HepG2 (cell line): Measurements from ENCODE around the gene CDK5RAP1. TPM values are rescaled to one million over a fixed set of nuclear protein-coding genes. Genes with fewer than 3 reads are reported as not detected.

Experiments
- ATAC-seq: fragments of 200-7000 bp; cut with Tn5 transposase; 3 replicates; pipeline ENCODE4 v1.9.1; 2020; ENCODE audit warnings: mild to moderate bottlenecking, moderate library complexity
- BruUV-seq: library from RNA; stranded (reverse); fragments of 400-500 nt; replicated peaks from 2 replicates; lab custom pipeline; 2021; lab: Mats Ljungman, UMichigan
- CTCF ChIA-PET: fragments of 300-600 bp; formaldehyde crosslinking; extraction: SDS; loops from one replicate; lab custom pipeline; 2021; ENCODE audit warnings: low total read pairs, inconsistent platforms, low intra/inter-chr PET ratio; lab: Yijun Ruan, JAX
- POLR2A ChIA-PET: fragments of 350-600 bp; sonication (Branson Sonifier 250); formaldehyde crosslinking; loops from one replicate; lab custom pipeline; 2020; ENCODE audit warnings: antibody characterized with exemption, inconsistent platforms; lab: Yijun Ruan, JAX
- DNase-seq: peaks from one replicate; pipeline ENCODE4 v3.0.0-alpha.2; 2015; ENCODE audit warnings: low spot score
- FAIRE-seq: peaks from 3 replicates; lab custom pipeline; 2011; peaks lifted over from hg19 to GRCh38; lab: Jason Lieb, UNC
- H2AFZ ChIP-seq: one replicate; pipeline ENCODE4 v1.6.1; 2011; ENCODE audit warnings: low read length, inconsistent platforms
- H3K27ac ChIP-seq: fragments of 300-600 bp; 3 replicates; pipeline ENCODE4 v1.8.0; 2011; ENCODE audit warnings: mixed run types, mild to moderate bottlenecking, mixed read lengths, low read length, inconsistent platforms; ENCODE audit not compliant: insufficient read depth; ENCODE audit errors: extremely low read length
- H3K27me3 ChIP-seq, 2 experiments: fragments of 200-600 bp in 1 of 2; 2 replicates in 1 of 2; 3 replicates in 1 of 2; pipeline versions ENCODE4 v1.6.0 to v1.8.0; 2011; ENCODE audit warnings: low read length in 2 of 2, mild to moderate bottlenecking in 2 of 2, moderate library complexity in 2 of 2, inconsistent platforms in 1 of 2; ENCODE audit not compliant: insufficient read depth in 2 of 2, control insufficient read depth in 1 of 2
- H3K36me3 ChIP-seq, 2 experiments: fragments of 200-600 bp in 1 of 2; replicated peaks in 1 of 2; 2 replicates in 1 of 2; 3 replicates in 1 of 2; pipeline versions ENCODE4 v1.5.1 to v1.8.0; 2011; ENCODE audit warnings: low read length in 2 of 2, inconsistent platforms in 1 of 2; ENCODE audit not compliant: insufficient read depth in 2 of 2, control insufficient read depth in 1 of 2
- H3K4me1 ChIP-seq: 2 replicates; pipeline ENCODE4 v1.5.1; 2012; ENCODE audit warnings: low read length, inconsistent platforms; ENCODE audit not compliant: insufficient read depth
- H3K4me2 ChIP-seq: 2 replicates; pipeline ENCODE4 v1.6.0; 2011; ENCODE audit warnings: low read depth, low read length, inconsistent platforms
- H3K4me3 ChIP-seq, 3 experiments: fragments of 200-600 bp in 1 of 3; sonication (generic), shearing (Covaris generic) in 1 of 3; replicated peaks in 1 of 3; 2 replicates each; pipeline ENCODE4 v1.5.1; 2011 to 2016; ENCODE audit warnings: low read length in 3 of 3, inconsistent platforms in 2 of 3, low read depth in 2 of 3, mild to moderate bottlenecking in 2 of 3, control low read depth in 1 of 3, mixed read lengths in 1 of 3; ENCODE audit not compliant: insufficient read depth in 1 of 3
- H3K79me2 ChIP-seq: one replicate; pipeline ENCODE4 v1.6.1; 2011; ENCODE audit warnings: low read length, inconsistent platforms; ENCODE audit not compliant: insufficient read depth
- H3K9ac ChIP-seq: 2 replicates; pipeline ENCODE4 v1.6.0; 2011; ENCODE audit warnings: mild to moderate bottlenecking, low read depth, low read length, inconsistent platforms; ENCODE audit not compliant: insufficient read depth
- H3K9me3 ChIP-seq: 2 replicates; pipeline ENCODE4 v1.5.1; 2012; ENCODE audit warnings: mild to moderate bottlenecking, low read length
- H4K20me1 ChIP-seq: 2 replicates; pipeline ENCODE4 v1.6.0; 2011; ENCODE audit warnings: inconsistent platforms, mild to moderate bottlenecking, low read length, moderate library complexity; ENCODE audit not compliant: insufficient read depth
- GPN1 ChIP-seq: sonication (generic); formaldehyde crosslinking; IDR thresholded peaks from 2 replicates; pipeline ENCODE4 v1.5.1; 2020; ENCODE audit warnings: missing genetic modification reagents, borderline replicate concordance
- HOXA7 ChIP-seq: sonication (generic); formaldehyde crosslinking; IDR thresholded peaks from 2 replicates; pipeline ENCODE4 v1.8.1; 2022; ENCODE audit warnings: mild to moderate bottlenecking, missing genetic modification reagents, moderate library complexity
- HOXD1 ChIP-seq: sonication (generic); formaldehyde crosslinking; IDR thresholded peaks from 2 replicates; pipeline ENCODE4 v1.5.0; 2020; ENCODE audit warnings: missing genetic modification reagents
- IKZF4 ChIP-seq: sonication (generic); formaldehyde crosslinking; IDR thresholded peaks from 2 replicates; pipeline ENCODE4 v1.5.1; 2020; ENCODE audit warnings: borderline replicate concordance, mild to moderate bottlenecking, low read depth, missing genetic modification reagents; ENCODE audit errors: not compliant biosample characterization
- MLLT10 ChIP-seq: sonication (generic); formaldehyde crosslinking; IDR thresholded peaks from 2 replicates; pipeline ENCODE4 v1.4.0; 2020; ENCODE audit warnings: missing genetic modification reagents
- PCBP1 ChIP-seq: fragments of 200-400 bp; formaldehyde crosslinking; IDR thresholded peaks from 2 replicates; pipeline ENCODE4 v1.6.1; 2017; ENCODE audit warnings: mild to moderate bottlenecking, low read depth, low read length, borderline replicate concordance
- PHF21A ChIP-seq: sonication (generic); formaldehyde crosslinking; IDR thresholded peaks from 2 replicates; pipeline ENCODE4 v1.5.0; 2020; ENCODE audit warnings: mild to moderate bottlenecking, missing genetic modification reagents
- POLR2AphosphoS2 ChIP-seq: IDR thresholded peaks from 2 replicates; pipeline ENCODE4 v1.6.1; 2011; ENCODE audit warnings: low read depth, low read length, improper control_type of control experiment
- SMC3 ChIP-seq: IDR thresholded peaks from 2 replicates; pipeline ENCODE4 v1.6.1; 2011; ENCODE audit warnings: low read length, improper control_type of control experiment
- SP2 ChIP-seq: sonication (generic); formaldehyde crosslinking; IDR thresholded peaks from 2 replicates; pipeline ENCODE4 v1.5.1; 2020; ENCODE audit warnings: mild to moderate bottlenecking, missing genetic modification reagents
- TARDBP ChIP-seq: sonication (generic); formaldehyde crosslinking; IDR thresholded peaks from 2 replicates; pipeline ENCODE4 v1.8.0; 2022; ENCODE audit warnings: mild to moderate bottlenecking, missing genetic modification reagents
- YEATS4 ChIP-seq: sonication (generic); formaldehyde crosslinking; IDR thresholded peaks from 2 replicates; pipeline ENCODE4 v1.4.0; 2020; ENCODE audit warnings: missing genetic modification reagents, borderline replicate concordance
- ZFP82 ChIP-seq: sonication (generic); formaldehyde crosslinking; IDR thresholded peaks from 2 replicates; pipeline ENCODE4 v1.5.1; 2020; ENCODE audit warnings: mild to moderate bottlenecking, missing genetic modification reagents, borderline replicate concordance
- ZNF362 ChIP-seq: sonication (generic); formaldehyde crosslinking; IDR thresholded peaks from 2 replicates; pipeline ENCODE4 v1.4.0; 2020; ENCODE audit warnings: missing genetic modification reagents, mild to moderate bottlenecking, borderline replicate concordance
- ZNF670 ChIP-seq: sonication (generic); formaldehyde crosslinking; IDR thresholded peaks from 2 replicates; pipeline ENCODE4 v1.8.0; 2022; ENCODE audit warnings: mild to moderate bottlenecking, missing genetic modification reagents, borderline replicate concordance
- WGBS: methylation state at CpG from one replicate; pipeline ENCODE4 v1.1.6; 2017; ENCODE audit warnings: low lambda C conversion rate; 5-methylcytosine and 5-hydroxymethylcytosine counted together
- in situ Hi-C: cut with HindIII; loops from 2 replicates; pipeline ENCODE4 v1.10.0; 2017; ENCODE audit warnings: low pct_unique_long_range_greater_than_20kb; ENCODE audit not compliant: extremely low pct_ligation_motif_present
- intact Hi-C: fragments of 100-400 bp; cut with micrococcal nuclease; formaldehyde crosslinking; loops from one replicate; pipeline ENCODE4 v1.10.0; 2022; ENCODE audit not compliant: unreplicated experiment
- polyA plus RNA-seq, 8 experiments: library from polyadenylated mRNA; depleted of rRNA in 3 of 8; stranded (reverse) in 7 of 8; unstranded in 1 of 8; fragments of >200 nt; fragmentation: Illumina TruSeq in 4 of 8; extraction: Trizol in 4 of 8; gene quantifications; 2 replicates each; pipeline versions ENCODE4 v1.2.1 to v1.2.3, GENCODE V29; 2011 to 2016; ENCODE audit warnings: low read depth in 4 of 8, missing spikeins in 1 of 8, mixed read lengths in 1 of 8; ENCODE audit not compliant: insufficient read depth in 1 of 8
- total RNA-seq, 5 experiments: library from RNA; depleted of rRNA; stranded (reverse); fragments of >200 nt; fragmentation: Illumina TruSeq; extraction: Trizol; gene quantifications; 2 replicates each; pipeline ENCODE4 v1.2.3, GENCODE V29; 2016; ENCODE audit warnings: low read depth in 1 of 5
- TF ChIP-seq, protein P1 (sequence below): IDR thresholded peaks from 2 replicates; pipeline ENCODE4 v1.6.1; 2012; ENCODE audit warnings: low read length, improper control_type of control experiment
- TF ChIP-seq, protein P2 (sequence below): sonication (generic); formaldehyde crosslinking; conservative IDR thresholded peaks from 2 replicates; pipeline ENCODE4 v1.8.0; 2022; ENCODE audit warnings: mild to moderate bottlenecking, moderate library complexity, missing genetic modification reagents

CDK5RAP1 gene
- total and polyA plus RNA-seq, 2 of the 13 experiments (the other 11 are each of a cell fraction or from before 2014, with no cell fraction given) = 53.6 to 98.2 TPM

DNA sequence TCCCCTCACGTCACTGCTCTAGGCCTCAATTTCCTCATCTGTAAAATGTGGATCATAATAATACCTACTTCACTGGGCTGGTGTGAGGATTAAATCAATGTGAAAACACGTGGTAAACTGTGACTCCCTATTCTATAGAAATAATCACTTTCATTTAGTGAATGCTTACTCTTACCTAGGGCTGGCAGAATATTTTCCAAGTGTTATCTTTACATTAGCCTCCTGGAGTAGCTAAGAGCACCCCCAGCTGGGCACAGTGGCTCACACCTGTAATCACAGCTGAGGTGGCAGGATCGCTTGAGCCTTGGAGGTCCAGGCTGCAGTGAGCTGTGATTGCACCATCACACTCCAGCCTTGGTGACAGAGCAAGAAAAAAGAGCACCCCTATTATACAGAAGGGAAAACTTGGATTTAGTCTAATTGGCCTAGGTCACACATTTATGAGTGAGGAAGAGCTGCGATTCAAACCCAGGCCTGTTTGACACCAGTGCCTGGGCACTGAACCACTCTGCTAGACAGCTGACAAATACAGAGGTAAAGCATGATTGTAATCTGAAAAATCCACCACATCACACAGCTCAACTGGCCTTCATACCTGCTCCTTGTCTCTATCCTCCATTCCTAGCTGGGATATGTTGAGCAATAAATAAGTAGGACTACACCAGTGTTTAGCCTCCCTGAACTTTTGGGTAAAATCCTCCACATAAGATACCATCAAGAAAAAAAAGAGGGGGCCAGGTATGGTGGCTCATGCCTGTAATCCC lies 43.7 kb upstream of the CDK5RAP1 start:
- Histone ChIP-seq H3K9me3 (no peaks in the 10 kb centered on the region), H3K36me3 (no peaks in the 10 kb centered on the region), H3K79me2 (no peaks in the 10 kb centered on the region), H3K27ac (no peak overlapping the region), H3K4me2 (peak overlapping the region; percentile 99), H4K20me1 (no peaks in the 10 kb centered on the region), H3K4me3 (peak overlapping the region; percentile 64 to 95 (median 72)), H3K27me3 (peaks cover 0 to 10% of the 10 kb centered on the region in 2 experiments; a peak in 2 of 5 replicates), H2AFZ (peak overlapping the region; percentile 51), H3K9ac (peak overlapping the region; percentile 30; the same call in 1 of the 2 replicates), H3K4me1 (peaks cover 54% of the 10 kb centered on the region)
- CTCF ChIA-PET = interaction anchor here (1.2 kb wide), 1 partner anchor 43 kb away, joined by 4 read pairs; no protein-coding TSS in a partner anchor
- ATAC-seq (peak; percentile 17), DNase-seq (peak; percentile 75), FAIRE-seq (peak; percentile 89)
- no TSS peak for BruUV-seq
- POLR2A ChIA-PET = interaction anchor here (1.5 to 4.4 kb wide), 5 partner anchors 45 to 289 kb away, joined by 3 to 36 read pairs (median 7); partner anchors contain the start of gene CBFA2T2
- in situ Hi-C loops (no loop called here), intact Hi-C loops (loop anchor here (10.0 kb wide), 1 partner anchor 290 kb away; the partner anchor contains the start of gene ZNF341)
- WGBS = 12% methylated on average over 4 of the region's 4 CpGs
- TF ChIP-seq ZNF670 (CRISPR knock-in tag) = no peak
- TF ChIP-seq YEATS4 (CRISPR knock-in tag) = no peak
- no peak for TF ChIP-seq POLR2AphosphoS2
- TF ChIP-seq, protein P1, sequence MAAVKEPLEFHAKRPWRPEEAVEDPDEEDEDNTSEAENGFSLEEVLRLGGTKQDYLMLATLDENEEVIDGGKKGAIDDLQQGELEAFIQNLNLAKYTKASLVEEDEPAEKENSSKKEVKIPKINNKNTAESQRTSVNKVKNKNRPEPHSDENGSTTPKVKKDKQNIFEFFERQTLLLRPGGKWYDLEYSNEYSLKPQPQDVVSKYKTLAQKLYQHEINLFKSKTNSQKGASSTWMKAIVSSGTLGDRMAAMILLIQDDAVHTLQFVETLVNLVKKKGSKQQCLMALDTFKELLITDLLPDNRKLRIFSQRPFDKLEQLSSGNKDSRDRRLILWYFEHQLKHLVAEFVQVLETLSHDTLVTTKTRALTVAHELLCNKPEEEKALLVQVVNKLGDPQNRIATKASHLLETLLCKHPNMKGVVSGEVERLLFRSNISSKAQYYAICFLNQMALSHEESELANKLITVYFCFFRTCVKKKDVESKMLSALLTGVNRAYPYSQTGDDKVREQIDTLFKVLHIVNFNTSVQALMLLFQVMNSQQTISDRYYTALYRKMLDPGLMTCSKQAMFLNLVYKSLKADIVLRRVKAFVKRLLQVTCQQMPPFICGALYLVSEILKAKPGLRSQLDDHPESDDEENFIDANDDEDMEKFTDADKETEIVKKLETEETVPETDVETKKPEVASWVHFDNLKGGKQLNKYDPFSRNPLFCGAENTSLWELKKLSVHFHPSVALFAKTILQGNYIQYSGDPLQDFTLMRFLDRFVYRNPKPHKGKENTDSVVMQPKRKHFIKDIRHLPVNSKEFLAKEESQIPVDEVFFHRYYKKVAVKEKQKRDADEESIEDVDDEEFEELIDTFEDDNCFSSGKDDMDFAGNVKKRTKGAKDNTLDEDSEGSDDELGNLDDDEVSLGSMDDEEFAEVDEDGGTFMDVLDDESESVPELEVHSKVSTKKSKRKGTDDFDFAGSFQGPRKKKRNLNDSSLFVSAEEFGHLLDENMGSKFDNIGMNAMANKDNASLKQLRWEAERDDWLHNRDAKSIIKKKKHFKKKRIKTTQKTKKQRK = no peak
- TF ChIP-seq MLLT10 = no peak
- TF ChIP-seq ZFP82 (CRISPR knock-in tag) = no peak; the same call in 1 of the 2 replicates
- TF ChIP-seq ZNF362 (CRISPR knock-in tag) = no peak
- TF ChIP-seq, protein P2, sequence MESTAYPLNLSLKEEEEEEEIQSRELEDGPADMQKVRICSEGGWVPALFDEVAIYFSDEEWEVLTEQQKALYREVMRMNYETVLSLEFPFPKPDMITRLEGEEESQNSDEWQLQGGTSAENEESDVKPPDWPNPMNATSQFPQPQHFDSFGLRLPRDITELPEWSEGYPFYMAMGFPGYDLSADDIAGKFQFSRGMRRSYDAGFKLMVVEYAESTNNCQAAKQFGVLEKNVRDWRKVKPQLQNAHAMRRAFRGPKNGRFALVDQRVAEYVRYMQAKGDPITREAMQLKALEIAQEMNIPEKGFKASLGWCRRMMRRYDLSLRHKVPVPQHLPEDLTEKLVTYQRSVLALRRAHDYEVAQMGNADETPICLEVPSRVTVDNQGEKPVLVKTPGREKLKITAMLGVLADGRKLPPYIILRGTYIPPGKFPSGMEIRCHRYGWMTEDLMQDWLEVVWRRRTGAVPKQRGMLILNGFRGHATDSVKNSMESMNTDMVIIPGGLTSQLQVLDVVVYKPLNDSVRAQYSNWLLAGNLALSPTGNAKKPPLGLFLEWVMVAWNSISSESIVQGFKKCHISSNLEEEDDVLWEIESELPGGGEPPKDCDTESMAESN = no peak
- no peak for TF ChIP-seq PCBP1
- no peak for TF ChIP-seq HOXD1 (CRISPR knock-in tag)
- no peak for TF ChIP-seq SP2 (CRISPR knock-in tag)
- peak; percentile 37 for TF ChIP-seq SMC3
- no peak for TF ChIP-seq TARDBP
- TF ChIP-seq IKZF4 (CRISPR knock-in tag) = no peak
- no peak for TF ChIP-seq GPN1 (CRISPR knock-in tag)
- no peak for TF ChIP-seq HOXA7 (CRISPR knock-in tag)
- peak; percentile 47; the same call in 1 of the 2 replicates for TF ChIP-seq PHF21A
